H1 (cell line): ENCODE measurements around the gene INPP5A. TPM values are rescaled to one million over a fixed set of nuclear protein-coding genes. Genes with fewer than 3 reads are reported as not detected.

Experiments used
- CTCF ChIA-PET: fragments of 300-600 bp; sonication (Branson Sonifier 250); formaldehyde crosslinking; loops from one replicate; lab custom pipeline; 2021; ENCODE audit not compliant: partially characterized antibody; lab: Charles Lee
- POLR2A ChIA-PET: fragments of 300-600 bp; sonication (Branson Sonifier 250); formaldehyde crosslinking; loops from one replicate; lab custom pipeline; 2021; ENCODE audit warnings: inconsistent platforms; ENCODE audit not compliant: partially characterized antibody; lab: Charles Lee
- DNase-seq, 2 experiments: peaks; one replicate each; pipeline versions ENCODE4 v3.0.0 to v3.0.0-alpha.2; 2010 to 2022; ENCODE audit warnings: low spot score in 2 of 2, low read depth in 1 of 2, mixed read lengths in 1 of 2
- FAIRE-seq: peaks from 2 replicates; lab custom pipeline; 2011; peaks lifted over from hg19 to GRCh38; lab: Jason Lieb, UNC
- H2AFZ ChIP-seq: 2 replicates; pipeline ENCODE4 v1.8.1; 2012; ENCODE audit warnings: low read length, inconsistent platforms
- H2AK5ac ChIP-seq: 2 replicates; pipeline ENCODE4 v1.6.1; 2013; ENCODE audit warnings: low read depth, low read length
- H2BK120ac ChIP-seq: replicated peaks from 2 replicates; pipeline ENCODE3; 2013; ENCODE audit warnings: low read depth, low read length, inconsistent platforms
- H2BK12ac ChIP-seq: 2 replicates; pipeline ENCODE4 v1.6.1; 2013; ENCODE audit warnings: low read depth, low read length
- H2BK15ac ChIP-seq: 2 replicates; pipeline ENCODE4 v1.6.1; 2013; ENCODE audit warnings: low read length
- H2BK20ac ChIP-seq: 2 replicates; pipeline ENCODE4 v1.6.1; 2013; ENCODE audit warnings: low read length
- H2BK5ac ChIP-seq: 2 replicates; pipeline ENCODE4 v1.6.1; 2013; ENCODE audit warnings: low read depth, low read length
- H3K14ac ChIP-seq: 2 replicates; pipeline ENCODE4 v1.6.1; 2013; ENCODE audit warnings: inconsistent platforms; ENCODE audit not compliant: insufficient read length
- H3K18ac ChIP-seq: 2 replicates; pipeline ENCODE4 v1.6.1; 2013; ENCODE audit warnings: low read length; ENCODE audit errors: extremely low read depth
- H3K23ac ChIP-seq: 2 replicates; pipeline ENCODE4 v1.6.1; 2013; ENCODE audit warnings: inconsistent platforms; ENCODE audit not compliant: insufficient read length
- H3K23me2 ChIP-seq: 2 replicates; pipeline ENCODE4 v1.6.1; 2013; ENCODE audit warnings: low read depth, low read length
- H3K27ac ChIP-seq: 2 replicates; pipeline ENCODE4 v1.6.1; 2011; ENCODE audit warnings: low read depth, low read length, inconsistent platforms
- H3K27me3 ChIP-seq, 4 experiments: replicated peaks in 1 of 4; 1 replicate in 1 of 4; 2 replicates in 3 of 4; pipeline versions ENCODE4 v1.6.1 to v1.8.1; 2011 to 2013; ENCODE audit warnings: low read length in 3 of 4, mild to moderate bottlenecking in 3 of 4, inconsistent platforms in 2 of 4, mixed read lengths in 2 of 4, moderate library complexity in 1 of 4; ENCODE audit not compliant: control insufficient read depth in 3 of 4, insufficient read depth in 3 of 4; ENCODE audit errors: extremely low read depth in 1 of 4
- H3K36me3 ChIP-seq, 4 experiments: 2 replicates each; pipeline versions ENCODE4 v1.6.1 to v1.8.1; 2011 to 2013; ENCODE audit warnings: mild to moderate bottlenecking in 4 of 4, low read length in 3 of 4, moderate library complexity in 2 of 4, control low read depth in 1 of 4, inconsistent platforms in 1 of 4; ENCODE audit not compliant: insufficient read depth in 4 of 4, control insufficient read depth in 2 of 4
- H3K4ac ChIP-seq: replicated peaks from 2 replicates; pipeline ENCODE3; 2013; ENCODE audit warnings: low read length, low read depth, mixed read lengths, inconsistent platforms; ENCODE audit not compliant: insufficient read length
- H3K4me1 ChIP-seq, 4 experiments: replicated peaks in 1 of 4; 1 replicate in 1 of 4; 2 replicates in 3 of 4; pipeline versions ENCODE4 v1.6.1 to v1.8.1; 2011 to 2013; ENCODE audit warnings: low read length in 3 of 4, inconsistent platforms in 2 of 4, mixed read lengths in 1 of 4; ENCODE audit not compliant: insufficient read depth in 4 of 4, control insufficient read depth in 3 of 4
- H3K4me2 ChIP-seq, 2 experiments: 2 replicates each; pipeline versions ENCODE4 v1.6.1 to v1.8.1; 2011 to 2013; ENCODE audit warnings: low read depth in 2 of 2, low read length in 2 of 2, control low read depth in 1 of 2, inconsistent platforms in 1 of 2, mild to moderate bottlenecking in 1 of 2; ENCODE audit not compliant: insufficient read depth in 1 of 2
- H3K4me3 ChIP-seq, 4 experiments: fragments of 200-600, 300-600 bp in 1 of 4; sonication (generic), shearing (Covaris generic), sonication (Bioruptor Twin) in 1 of 4; 2 replicates each; pipeline versions ENCODE4 v1.5.1 to v1.8.1; 2011 to 2016; ENCODE audit warnings: low read length in 4 of 4, low read depth in 3 of 4, control low read depth in 2 of 4, inconsistent platforms in 2 of 4, mild to moderate bottlenecking in 2 of 4, mixed read lengths in 1 of 4, moderate library complexity in 1 of 4; ENCODE audit not compliant: insufficient read depth in 2 of 4; ENCODE audit errors: extremely low read depth in 1 of 4
- H3K56ac ChIP-seq: replicated peaks from 2 replicates; pipeline ENCODE3; 2013; ENCODE audit warnings: low read depth, mild to moderate bottlenecking, mixed read lengths, low read length, inconsistent platforms; ENCODE audit not compliant: insufficient read length
- H3K79me1 ChIP-seq: 2 replicates; pipeline ENCODE4 v1.6.1; 2013; ENCODE audit warnings: low read depth, low read length, control low read depth
- H3K79me2 ChIP-seq, 2 experiments: 2 replicates each; pipeline versions ENCODE4 v1.6.1 to v1.8.1; 2012 to 2013; ENCODE audit warnings: low read length in 2 of 2, mild to moderate bottlenecking in 2 of 2, inconsistent platforms in 1 of 2; ENCODE audit not compliant: insufficient read depth in 2 of 2, control insufficient read depth in 1 of 2
- H3K9ac ChIP-seq, 4 experiments: replicated peaks in 1 of 4; 1 replicate in 1 of 4; 2 replicates in 3 of 4; pipeline versions ENCODE4 v1.6.1 to v1.8.1; 2011 to 2013; ENCODE audit warnings: low read depth in 3 of 4, low read length in 3 of 4, control low read depth in 2 of 4, mild to moderate bottlenecking in 2 of 4, moderate library complexity in 2 of 4, inconsistent platforms in 1 of 4; ENCODE audit errors: extremely low read depth in 1 of 4
- H3K9me3 ChIP-seq, 2 experiments: 2 replicates each; pipeline versions ENCODE4 v1.6.1 to v1.8.1; 2012 to 2013; ENCODE audit warnings: mild to moderate bottlenecking in 2 of 2, moderate library complexity in 2 of 2, control low read depth in 1 of 2, inconsistent platforms in 1 of 2, low read depth in 1 of 2, low read length in 1 of 2, mixed read lengths in 1 of 2; ENCODE audit not compliant: insufficient read depth in 2 of 2
- H4K20me1 ChIP-seq, 2 experiments: replicated peaks in 1 of 2; 2 replicates each; pipeline versions ENCODE3 to v1.8.1; 2011 to 2013; ENCODE audit warnings: inconsistent platforms in 2 of 2, low read length in 2 of 2, mild to moderate bottlenecking in 1 of 2; ENCODE audit not compliant: insufficient read depth in 2 of 2, control insufficient read depth in 1 of 2
- H4K5ac ChIP-seq: 2 replicates; pipeline ENCODE4 v1.6.1; 2013; ENCODE audit warnings: low read length, low read depth, mixed read lengths, inconsistent platforms; ENCODE audit not compliant: insufficient read length
- H4K8ac ChIP-seq: 2 replicates; pipeline ENCODE4 v1.8.0; 2013; ENCODE audit warnings: mild to moderate bottlenecking, moderate library complexity, low read length, inconsistent platforms; ENCODE audit not compliant: insufficient read depth; ENCODE audit errors: extremely low read depth
- H4K91ac ChIP-seq: replicated peaks from 2 replicates; pipeline ENCODE3; 2013; ENCODE audit warnings: low read length, mixed read lengths, inconsistent platforms; ENCODE audit not compliant: insufficient read length
- POLR2AphosphoS5 ChIP-seq: IDR thresholded peaks from 2 replicates; pipeline ENCODE4 v1.6.1; 2011; ENCODE audit warnings: low read depth, low read length
- WGBS, 2 experiments: shearing (Covaris generic) in 1 of 2; methylation state at CpG; one replicate each; pipeline versions ENCODE4 v1.1.6 to v1.1.7; 2013 to 2015; ENCODE audit warnings: low lambda C conversion rate in 2 of 2, mixed read lengths in 2 of 2, inconsistent platforms in 1 of 2, low coverage in 1 of 2, missing lambda C conversion rate in 1 of 2; ENCODE audit not compliant: insufficient replicate concordance in 2 of 2, insufficient coverage in 1 of 2, insufficient read length in 1 of 2; ENCODE audit errors: extremely low coverage in 1 of 2, missing lambda C conversion rate in 1 of 2; 5-methylcytosine and 5-hydroxymethylcytosine counted together
- polyA plus RNA-seq, 7 experiments: library from polyadenylated mRNA; depleted of rRNA in 3 of 7; stranded (reverse) in 5 of 7; unstranded in 2 of 7; fragments of >200 nt in 5 of 7; fragments of 200-250 nt in 2 of 7; gene quantifications; 1 replicate in 5 of 7; 2 replicates in 1 of 7; 4 replicates in 1 of 7; pipeline versions ENCODE4 v1.2.1 to v1.2.3, GENCODE V29; 2011 to 2013; ENCODE audit warnings: missing spikeins in 2 of 7, mixed read lengths in 2 of 7
- total RNA-seq: library from RNA; stranded (reverse); fragmentation: NEBNext Ultra II Directional; extraction: Animal tissue kit (Norgen Biotek cat#: 25700); gene quantifications from 2 replicates; pipeline ENCODE4 v1.2.1, GENCODE V29; 2021

The INPP5A gene
- total and polyA plus RNA-seq, 2 of the 8 experiments (the other 6 are each of a cell fraction or from before 2014, with no cell fraction given): 19.7 to 27.5 TPM

DNA sequence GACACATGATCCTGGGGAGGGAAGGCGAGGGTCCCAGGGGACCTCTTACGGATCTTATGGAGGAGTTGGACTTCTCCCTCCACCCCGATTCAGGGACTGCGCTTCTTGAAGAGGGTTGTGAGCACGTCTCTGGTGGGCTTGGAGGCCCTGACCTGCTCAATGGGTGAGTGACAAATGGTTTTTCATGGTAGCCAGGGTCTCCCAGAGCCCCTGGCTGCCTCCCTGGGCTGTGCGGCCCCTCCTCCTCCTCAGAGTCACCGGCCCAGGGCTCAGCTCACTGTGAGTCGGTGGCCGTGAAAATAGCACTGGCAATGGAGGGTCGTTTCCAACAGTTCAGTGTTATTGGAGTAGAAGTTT lies 26.6 kb downstream of the INPP5A start:
- no peak for DNase-seq
- no peak overlapping the region for H2BK12ac ChIP-seq
- H3K27me3 ChIP-seq: no peaks in the 10 kb centered on the region; a peak in 1 of 7 replicates
- no peaks in the 10 kb centered on the region for H3K36me3 ChIP-seq
- TF ChIP-seq POLR2AphosphoS5: no peak
- TF ChIP-seq, all 59 proteins: peak for 0
- Histone ChIP-seq H2BK20ac (no peak overlapping the region), H3K23me2 (peaks cover 4% of the 10 kb centered on the region; the same call in 1 of the 2 replicates), H3K79me2 (peaks cover 0 to 12% of the 10 kb centered on the region in 2 experiments; a peak in 2 of 4 replicates), H3K79me1 (peaks cover 8% of the 10 kb centered on the region), H4K20me1 (peaks cover 3 to 15% of the 10 kb centered on the region in 2 experiments), H2BK15ac (no peak overlapping the region), H3K18ac (no peak overlapping the region), H3K14ac (no peak overlapping the region), H4K8ac (no peak overlapping the region), H3K9me3 (no peaks in the 10 kb centered on the region; a peak in 1 of 4 replicates), H2AFZ (no peak overlapping the region), H2BK5ac (no peak overlapping the region), H3K4me2 (no peak overlapping the region), H4K91ac (no peak overlapping the region), H3K9ac (no peak overlapping the region), H3K56ac (no peak overlapping the region), H4K5ac (no peak overlapping the region), H3K4ac (no peak overlapping the region), H3K23ac (no peak overlapping the region), H2AK5ac (no peak overlapping the region), H2BK120ac (no peak overlapping the region), H3K27ac (no peak overlapping the region), H3K4me1 (no peaks in the 10 kb centered on the region; a peak in 1 of 7 replicates), H3K4me3 (no peak overlapping the region)
- POLR2A ChIA-PET: no interaction called here
- 77% methylated on average over 9 of the region's 10 CpGs; no CpG with 5 or more reads in 1 of the 2 experiments for WGBS, 2 experiments
- FAIRE-seq: no peak
- CTCF ChIA-PET: interaction anchor here (0.8 to 1.4 kb wide), 2 partner anchors 97 to 105 kb away, joined by 3 to 4 read pairs; no protein-coding TSS in a partner anchor
